H1 (cell line): Measurements from ENCODE around the gene CLEC7A. TPM values are rescaled to one million over a fixed set of nuclear protein-coding genes. Genes with fewer than 3 reads are reported as not detected.

Source experiments
- CTCF ChIA-PET: fragments of 300-600 bp; sonication (Branson Sonifier 250); formaldehyde crosslinking; loops from one replicate; lab custom pipeline; 2021; ENCODE audit not compliant: partially characterized antibody; lab: Charles Lee
- POLR2A ChIA-PET: fragments of 300-600 bp; sonication (Branson Sonifier 250); formaldehyde crosslinking; loops from one replicate; lab custom pipeline; 2021; ENCODE audit warnings: inconsistent platforms; ENCODE audit not compliant: partially characterized antibody; lab: Charles Lee
- DNase-seq, 2 experiments: peaks; one replicate each; pipeline versions ENCODE4 v3.0.0 to v3.0.0-alpha.2; 2010 to 2022; ENCODE audit warnings: low spot score in 2 of 2, low read depth in 1 of 2, mixed read lengths in 1 of 2
- FAIRE-seq: peaks from 2 replicates; lab custom pipeline; 2011; peaks lifted over from hg19 to GRCh38; lab: Jason Lieb, UNC
- H2AFZ ChIP-seq: 2 replicates; pipeline ENCODE4 v1.8.1; 2012; ENCODE audit warnings: low read length, inconsistent platforms
- H2AK5ac ChIP-seq: 2 replicates; pipeline ENCODE4 v1.6.1; 2013; ENCODE audit warnings: low read depth, low read length
- H2BK120ac ChIP-seq: replicated peaks from 2 replicates; pipeline ENCODE3; 2013; ENCODE audit warnings: low read depth, low read length, inconsistent platforms
- H2BK12ac ChIP-seq: 2 replicates; pipeline ENCODE4 v1.6.1; 2013; ENCODE audit warnings: low read depth, low read length
- H2BK15ac ChIP-seq: 2 replicates; pipeline ENCODE4 v1.6.1; 2013; ENCODE audit warnings: low read length
- H2BK20ac ChIP-seq: 2 replicates; pipeline ENCODE4 v1.6.1; 2013; ENCODE audit warnings: low read length
- H2BK5ac ChIP-seq: 2 replicates; pipeline ENCODE4 v1.6.1; 2013; ENCODE audit warnings: low read depth, low read length
- H3K14ac ChIP-seq: 2 replicates; pipeline ENCODE4 v1.6.1; 2013; ENCODE audit warnings: inconsistent platforms; ENCODE audit not compliant: insufficient read length
- H3K18ac ChIP-seq: 2 replicates; pipeline ENCODE4 v1.6.1; 2013; ENCODE audit warnings: low read length; ENCODE audit errors: extremely low read depth
- H3K23ac ChIP-seq: 2 replicates; pipeline ENCODE4 v1.6.1; 2013; ENCODE audit warnings: inconsistent platforms; ENCODE audit not compliant: insufficient read length
- H3K23me2 ChIP-seq: 2 replicates; pipeline ENCODE4 v1.6.1; 2013; ENCODE audit warnings: low read depth, low read length
- H3K27ac ChIP-seq: 2 replicates; pipeline ENCODE4 v1.6.1; 2011; ENCODE audit warnings: low read depth, low read length, inconsistent platforms
- H3K27me3 ChIP-seq, 4 experiments: replicated peaks in 1 of 4; 1 replicate in 1 of 4; 2 replicates in 3 of 4; pipeline versions ENCODE4 v1.6.1 to v1.8.1; 2011 to 2013; ENCODE audit warnings: low read length in 3 of 4, mild to moderate bottlenecking in 3 of 4, inconsistent platforms in 2 of 4, mixed read lengths in 2 of 4, moderate library complexity in 1 of 4; ENCODE audit not compliant: control insufficient read depth in 3 of 4, insufficient read depth in 3 of 4; ENCODE audit errors: extremely low read depth in 1 of 4
- H3K36me3 ChIP-seq, 4 experiments: 2 replicates each; pipeline versions ENCODE4 v1.6.1 to v1.8.1; 2011 to 2013; ENCODE audit warnings: mild to moderate bottlenecking in 4 of 4, low read length in 3 of 4, moderate library complexity in 2 of 4, control low read depth in 1 of 4, inconsistent platforms in 1 of 4; ENCODE audit not compliant: insufficient read depth in 4 of 4, control insufficient read depth in 2 of 4
- H3K4ac ChIP-seq: replicated peaks from 2 replicates; pipeline ENCODE3; 2013; ENCODE audit warnings: low read length, low read depth, mixed read lengths, inconsistent platforms; ENCODE audit not compliant: insufficient read length
- H3K4me1 ChIP-seq, 4 experiments: replicated peaks in 1 of 4; 1 replicate in 1 of 4; 2 replicates in 3 of 4; pipeline versions ENCODE4 v1.6.1 to v1.8.1; 2011 to 2013; ENCODE audit warnings: low read length in 3 of 4, inconsistent platforms in 2 of 4, mixed read lengths in 1 of 4; ENCODE audit not compliant: insufficient read depth in 4 of 4, control insufficient read depth in 3 of 4
- H3K4me2 ChIP-seq, 2 experiments: 2 replicates each; pipeline versions ENCODE4 v1.6.1 to v1.8.1; 2011 to 2013; ENCODE audit warnings: low read depth in 2 of 2, low read length in 2 of 2, control low read depth in 1 of 2, inconsistent platforms in 1 of 2, mild to moderate bottlenecking in 1 of 2; ENCODE audit not compliant: insufficient read depth in 1 of 2
- H3K4me3 ChIP-seq, 4 experiments: fragments of 200-600, 300-600 bp in 1 of 4; sonication (generic), shearing (Covaris generic), sonication (Bioruptor Twin) in 1 of 4; 2 replicates each; pipeline versions ENCODE4 v1.5.1 to v1.8.1; 2011 to 2016; ENCODE audit warnings: low read length in 4 of 4, low read depth in 3 of 4, control low read depth in 2 of 4, inconsistent platforms in 2 of 4, mild to moderate bottlenecking in 2 of 4, mixed read lengths in 1 of 4, moderate library complexity in 1 of 4; ENCODE audit not compliant: insufficient read depth in 2 of 4; ENCODE audit errors: extremely low read depth in 1 of 4
- H3K56ac ChIP-seq: replicated peaks from 2 replicates; pipeline ENCODE3; 2013; ENCODE audit warnings: low read depth, mild to moderate bottlenecking, mixed read lengths, low read length, inconsistent platforms; ENCODE audit not compliant: insufficient read length
- H3K79me1 ChIP-seq: 2 replicates; pipeline ENCODE4 v1.6.1; 2013; ENCODE audit warnings: low read depth, low read length, control low read depth
- H3K79me2 ChIP-seq, 2 experiments: 2 replicates each; pipeline versions ENCODE4 v1.6.1 to v1.8.1; 2012 to 2013; ENCODE audit warnings: low read length in 2 of 2, mild to moderate bottlenecking in 2 of 2, inconsistent platforms in 1 of 2; ENCODE audit not compliant: insufficient read depth in 2 of 2, control insufficient read depth in 1 of 2
- H3K9ac ChIP-seq, 4 experiments: replicated peaks in 1 of 4; 1 replicate in 1 of 4; 2 replicates in 3 of 4; pipeline versions ENCODE4 v1.6.1 to v1.8.1; 2011 to 2013; ENCODE audit warnings: low read depth in 3 of 4, low read length in 3 of 4, control low read depth in 2 of 4, mild to moderate bottlenecking in 2 of 4, moderate library complexity in 2 of 4, inconsistent platforms in 1 of 4; ENCODE audit errors: extremely low read depth in 1 of 4
- H3K9me3 ChIP-seq, 2 experiments: 2 replicates each; pipeline versions ENCODE4 v1.6.1 to v1.8.1; 2012 to 2013; ENCODE audit warnings: mild to moderate bottlenecking in 2 of 2, moderate library complexity in 2 of 2, control low read depth in 1 of 2, inconsistent platforms in 1 of 2, low read depth in 1 of 2, low read length in 1 of 2, mixed read lengths in 1 of 2; ENCODE audit not compliant: insufficient read depth in 2 of 2
- H4K20me1 ChIP-seq, 2 experiments: replicated peaks in 1 of 2; 2 replicates each; pipeline versions ENCODE3 to v1.8.1; 2011 to 2013; ENCODE audit warnings: inconsistent platforms in 2 of 2, low read length in 2 of 2, mild to moderate bottlenecking in 1 of 2; ENCODE audit not compliant: insufficient read depth in 2 of 2, control insufficient read depth in 1 of 2
- H4K5ac ChIP-seq: 2 replicates; pipeline ENCODE4 v1.6.1; 2013; ENCODE audit warnings: low read length, low read depth, mixed read lengths, inconsistent platforms; ENCODE audit not compliant: insufficient read length
- H4K8ac ChIP-seq: 2 replicates; pipeline ENCODE4 v1.8.0; 2013; ENCODE audit warnings: mild to moderate bottlenecking, moderate library complexity, low read length, inconsistent platforms; ENCODE audit not compliant: insufficient read depth; ENCODE audit errors: extremely low read depth
- H4K91ac ChIP-seq: replicated peaks from 2 replicates; pipeline ENCODE3; 2013; ENCODE audit warnings: low read length, mixed read lengths, inconsistent platforms; ENCODE audit not compliant: insufficient read length
- EP300 ChIP-seq, 2 experiments: IDR thresholded peaks; 1 replicate in 1 of 2; 2 replicates in 1 of 2; pipeline ENCODE4 v1.6.1; 2011 to 2012; ENCODE audit warnings: low read depth in 2 of 2, low read length in 2 of 2, mild to moderate bottlenecking in 2 of 2, borderline replicate concordance in 1 of 2, inconsistent platforms in 1 of 2, moderate library complexity in 1 of 2
- RBBP5 ChIP-seq: IDR thresholded peaks from 2 replicates; pipeline ENCODE4 v1.7.1; 2012; ENCODE audit warnings: low read depth, mild to moderate bottlenecking, inconsistent platforms, low read length, moderate library complexity, borderline replicate concordance
- YY1 ChIP-seq: IDR thresholded peaks from 2 replicates; pipeline ENCODE4 v1.6.1; 2011; ENCODE audit warnings: low read depth, mild to moderate bottlenecking, low read length
- WGBS, 2 experiments: shearing (Covaris generic) in 1 of 2; methylation state at CpG; one replicate each; pipeline versions ENCODE4 v1.1.6 to v1.1.7; 2013 to 2015; ENCODE audit warnings: low lambda C conversion rate in 2 of 2, mixed read lengths in 2 of 2, inconsistent platforms in 1 of 2, low coverage in 1 of 2, missing lambda C conversion rate in 1 of 2; ENCODE audit not compliant: insufficient replicate concordance in 2 of 2, insufficient coverage in 1 of 2, insufficient read length in 1 of 2; ENCODE audit errors: extremely low coverage in 1 of 2, missing lambda C conversion rate in 1 of 2; 5-methylcytosine and 5-hydroxymethylcytosine counted together
- polyA plus RNA-seq, 7 experiments: library from polyadenylated mRNA; depleted of rRNA in 3 of 7; stranded (reverse) in 5 of 7; unstranded in 2 of 7; fragments of >200 nt in 5 of 7; fragments of 200-250 nt in 2 of 7; gene quantifications; 1 replicate in 5 of 7; 2 replicates in 1 of 7; 4 replicates in 1 of 7; pipeline versions ENCODE4 v1.2.1 to v1.2.3, GENCODE V29; 2011 to 2013; ENCODE audit warnings: missing spikeins in 2 of 7, mixed read lengths in 2 of 7
- total RNA-seq: library from RNA; stranded (reverse); fragmentation: NEBNext Ultra II Directional; extraction: Animal tissue kit (Norgen Biotek cat#: 25700); gene quantifications from 2 replicates; pipeline ENCODE4 v1.2.1, GENCODE V29; 2021
- TF ChIP-seq, protein P1 (sequence below): IDR thresholded peaks from 2 replicates; pipeline ENCODE4 v1.6.1; 2012; ENCODE audit warnings: low read length, inconsistent platforms

The CLEC7A gene
- total and polyA plus RNA-seq, 2 of the 8 experiments (the other 6 are each of a cell fraction or from before 2014, with no cell fraction given) = 0.09 to 0.15 TPM

DNA sequence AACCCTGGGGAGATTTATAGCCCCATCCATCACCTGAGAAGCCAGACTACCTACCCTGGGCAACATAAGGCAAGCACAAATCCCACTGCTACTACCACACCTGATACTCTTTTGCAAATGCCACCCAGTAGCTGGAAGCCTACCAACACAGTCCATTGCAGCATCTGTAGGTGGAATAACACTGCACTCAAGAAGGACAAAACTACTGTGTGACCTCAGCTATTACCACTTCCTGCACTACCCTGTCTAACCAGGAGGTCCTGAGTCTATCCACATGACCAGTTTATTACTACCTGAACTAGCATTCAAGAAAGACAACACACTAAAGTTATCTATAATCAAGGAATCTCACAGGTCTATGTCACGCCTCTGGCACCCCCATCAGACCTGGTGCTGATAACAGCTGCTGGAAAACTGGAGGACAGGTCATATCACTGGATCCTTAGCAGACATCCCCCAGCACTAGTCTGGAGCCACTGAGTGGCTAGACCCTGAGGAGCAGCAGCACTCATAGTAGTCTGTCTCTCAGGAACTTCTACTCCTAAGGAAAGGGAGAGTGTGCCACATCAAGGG lies 28.3 kb downstream of the CLEC7A start:
- Histone ChIP-seq H3K14ac (no peak overlapping the region), H3K27ac (no peak overlapping the region), H2BK12ac (no peak overlapping the region), H3K9me3 (no peaks in the 10 kb centered on the region), H2BK15ac (no peak overlapping the region), H3K4me2 (no peak overlapping the region), H2BK120ac (no peak overlapping the region), H3K4me1 (peaks cover 0 to 7% (median 4%) of the 10 kb centered on the region in 4 experiments; a peak in 5 of 7 replicates), H2BK20ac (no peak overlapping the region), H2AK5ac (no peak overlapping the region), H3K79me2 (no peaks in the 10 kb centered on the region), H3K18ac (no peak overlapping the region), H3K4me3 (no peak overlapping the region), H4K20me1 (no peaks in the 10 kb centered on the region), H3K4ac (no peak overlapping the region), H2BK5ac (no peak overlapping the region), H4K91ac (no peak overlapping the region), H3K9ac (no peak overlapping the region), H3K56ac (no peak overlapping the region), H2AFZ (no peak overlapping the region), H3K23me2 (no peaks in the 10 kb centered on the region), H3K79me1 (no peaks in the 10 kb centered on the region), H4K5ac (no peak overlapping the region), H3K27me3 (no peaks in the 10 kb centered on the region), H4K8ac (no peak overlapping the region), H3K23ac (no peak overlapping the region), H3K36me3 (no peaks in the 10 kb centered on the region)
- FAIRE-seq (no peak), DNase-seq (no peak)
- CTCF ChIA-PET = interaction anchor here (0.6 to 2.3 kb wide), 7 partner anchors 11 to 170 kb away, joined by 3 to 9 read pairs (median 3); partner anchors contain the start of genes CLEC12B and CLEC2A
- POLR2A ChIA-PET = no interaction called here
- TF ChIP-seq EP300 (IDR thresholded peaks at IDR 0.05; ENCODE audit: borderline replicate concordance in 1 of 2, low read depth in 2 of 2, low read length in 2 of 2) (no peak), RBBP5 (no peak), YY1 (no peak)
- TF ChIP-seq, protein P1, sequence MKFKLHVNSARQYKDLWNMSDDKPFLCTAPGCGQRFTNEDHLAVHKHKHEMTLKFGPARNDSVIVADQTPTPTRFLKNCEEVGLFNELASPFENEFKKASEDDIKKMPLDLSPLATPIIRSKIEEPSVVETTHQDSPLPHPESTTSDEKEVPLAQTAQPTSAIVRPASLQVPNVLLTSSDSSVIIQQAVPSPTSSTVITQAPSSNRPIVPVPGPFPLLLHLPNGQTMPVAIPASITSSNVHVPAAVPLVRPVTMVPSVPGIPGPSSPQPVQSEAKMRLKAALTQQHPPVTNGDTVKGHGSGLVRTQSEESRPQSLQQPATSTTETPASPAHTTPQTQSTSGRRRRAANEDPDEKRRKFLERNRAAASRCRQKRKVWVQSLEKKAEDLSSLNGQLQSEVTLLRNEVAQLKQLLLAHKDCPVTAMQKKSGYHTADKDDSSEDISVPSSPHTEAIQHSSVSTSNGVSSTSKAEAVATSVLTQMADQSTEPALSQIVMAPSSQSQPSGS = no peak
- 87% methylated on average over 1 of the region's 1 CpG; no CpG with 5 or more reads in 1 of the 2 experiments for WGBS, 2 experiments
